ENCODE results near the gene QRICH1. TPM values are rescaled to one million over a fixed set of nuclear protein-coding genes. Genes with fewer than 3 reads are reported as not detected.
A peak's percentile ranks its signal among the peaks of the same experiment; 100 is the strongest.

The QRICH1 gene
- total RNA-seq, 4 donors from 2014 or later = 79.8 to 342 (median 98.3) TPM

- H3K27me3 ChIP-seq = no peaks in the 10 kb centered on the region
- no peaks in the 10 kb centered on the region for H3K9me3 ChIP-seq
- H3K27ac ChIP-seq = peak overlapping the region in 1 of 3 donors; percentile 82
- 88 to 90% methylated on average over 7 to 12 of the region's 12 CpGs for WGBS, 2 donors
- intact Hi-C loops (cut with DNase I) = no loop called here
- peaks cover 32 to 33% of the 10 kb centered on the region in 2 donors for H3K36me3 ChIP-seq
- H3K4me3 ChIP-seq (replicated peaks in 1 of 3) = no peak overlapping the region
- H3K4me1 ChIP-seq = peaks cover 15 to 19% of the 10 kb centered on the region in 2 donors
- TF ChIP-seq CTCF (IDR thresholded peaks at IDR 0.05) = no peak
- TF ChIP-seq POLR2A (IDR thresholded peaks at IDR 0.05) = no peak
- DNase-seq = no peak
Measured at GRCh38 chr3:49131040-49131439, 37.2 kb upstream of the QRICH1 start.

DNA sequence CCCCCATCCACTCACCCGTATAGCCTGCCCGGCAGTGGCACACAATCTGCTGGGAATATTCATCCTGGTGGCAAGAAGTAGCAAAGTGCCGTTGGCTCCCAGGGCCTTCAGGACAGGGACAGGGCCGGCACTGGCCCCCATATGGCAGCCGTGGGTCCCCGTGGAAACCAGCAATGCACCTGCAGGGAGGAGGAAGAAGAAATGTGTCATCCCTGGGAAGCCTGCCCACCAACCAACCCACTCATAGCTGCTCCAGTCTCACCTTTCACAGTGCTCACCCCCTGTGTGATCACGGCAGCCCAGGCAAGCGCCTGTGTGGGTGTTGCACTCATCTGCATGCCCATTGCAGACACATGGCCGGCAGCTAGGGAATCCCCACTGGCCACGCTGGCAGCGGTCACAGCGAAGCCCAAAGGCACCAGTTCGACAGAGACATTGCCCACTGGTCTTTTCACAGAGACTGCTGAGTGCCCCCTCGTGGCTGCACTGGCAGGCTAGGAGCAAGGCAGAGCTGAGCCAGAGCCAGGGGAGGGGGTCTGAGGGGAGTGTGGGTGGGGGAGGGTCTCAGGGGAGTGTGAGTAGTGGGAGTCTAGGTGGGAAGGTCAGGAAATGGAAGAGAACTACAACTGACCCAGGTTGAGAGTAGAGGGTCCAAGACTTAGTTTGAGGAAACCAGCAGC, 31.3 kb upstream of the QRICH1 start:
- Histone ChIP-seq H3K4me3 (replicated peaks in 1 of 3) (no peak overlapping the region), H3K4me1 (peaks cover 0 to 4% of the 10 kb centered on the region in 2 donors), H3K9me3 (no peaks in the 10 kb centered on the region), H3K27ac (no peak overlapping the region), H3K36me3 (peaks cover 60 to 74% of the 10 kb centered on the region in 2 donors), H3K27me3 (no peaks in the 10 kb centered on the region)
- DNase-seq = no peak
- 80 to 87% methylated on average over 10 to 14 of the region's 14 CpGs for WGBS, 2 donors
- TF ChIP-seq CTCF (IDR thresholded peaks at IDR 0.05) = no peak
- no peak for TF ChIP-seq POLR2A (IDR thresholded peaks at IDR 0.05)
- intact Hi-C loops (cut with DNase I) = no loop called here

- H3K27ac ChIP-seq = no peak overlapping the region
- no peak overlapping the region for H3K4me3 ChIP-seq (replicated peaks in 1 of 3)
- H3K9me3 ChIP-seq = no peaks in the 10 kb centered on the region
- intact Hi-C loops (cut with DNase I) = no loop called here
- H3K36me3 ChIP-seq = peaks cover 59 to 66% of the 10 kb centered on the region in 2 donors
- 93 to 95% methylated on average over 2 to 5 of the region's 7 CpGs for WGBS, 2 donors
- H3K4me1 ChIP-seq = peaks cover 9 to 12% of the 10 kb centered on the region in 2 donors
- no peak for DNase-seq
- no peaks in the 10 kb centered on the region for H3K27me3 ChIP-seq
- no peak for TF ChIP-seq POLR2A (IDR thresholded peaks at IDR 0.05)
- no peak for TF ChIP-seq CTCF (IDR thresholded peaks at IDR 0.05)
Measured at GRCh38 chr3:49124203-49124602, 30.3 kb upstream of the QRICH1 start.

DNA sequence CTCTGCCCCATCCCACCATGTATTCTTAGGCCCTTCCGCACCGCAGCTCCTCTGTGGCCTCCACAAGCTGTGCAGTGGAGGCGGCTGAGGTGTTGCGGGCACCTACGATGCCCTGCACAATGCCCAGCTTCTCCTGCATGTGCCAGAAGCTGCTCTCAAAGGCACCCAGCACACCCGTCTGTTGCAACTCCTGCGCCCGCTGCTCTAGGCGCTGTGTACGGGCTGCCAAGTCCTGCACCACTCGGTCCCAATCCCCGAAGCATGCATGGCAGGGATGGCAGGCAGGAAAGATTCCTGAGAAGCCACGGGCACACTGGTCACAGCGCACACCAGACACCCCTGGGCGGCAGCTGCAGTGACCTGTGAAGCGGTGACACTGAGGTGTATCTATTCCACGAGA, 29.8 kb upstream of the QRICH1 start:
- intact Hi-C loops (cut with DNase I) = no loop called here
- 96% methylated on average over 9 to 17 of the region's 17 CpGs for WGBS, 2 donors
- Histone ChIP-seq H3K36me3 (peaks cover 59 to 64% of the 10 kb centered on the region in 2 donors), H3K4me1 (peaks cover 10 to 17% of the 10 kb centered on the region in 2 donors), H3K27me3 (no peaks in the 10 kb centered on the region), H3K4me3 (replicated peaks in 1 of 3) (no peak overlapping the region), H3K27ac (no peak overlapping the region), H3K9me3 (no peaks in the 10 kb centered on the region)
- TF ChIP-seq POLR2A (IDR thresholded peaks at IDR 0.05) (no peak), CTCF (IDR thresholded peaks at IDR 0.05) (no peak)
- DNase-seq = no peak

GRCh38 chr3:49122886-49123545, 29.1 kb upstream of the QRICH1 start:
- H3K9me3 ChIP-seq = no peaks in the 10 kb centered on the region
- no peak for DNase-seq
- 90 to 93% methylated on average over 13 to 17 of the region's 17 CpGs for WGBS, 2 donors
- peaks cover 10 to 17% of the 10 kb centered on the region in 2 donors for H3K4me1 ChIP-seq
- H3K27me3 ChIP-seq = no peaks in the 10 kb centered on the region
- peaks cover 54 to 65% of the 10 kb centered on the region in 2 donors for H3K36me3 ChIP-seq
- no peak overlapping the region for H3K27ac ChIP-seq
- intact Hi-C loops (cut with DNase I) = no loop called here
- TF ChIP-seq POLR2A (IDR thresholded peaks at IDR 0.05) = no peak
- no peak for TF ChIP-seq CTCF (IDR thresholded peaks at IDR 0.05)
- no peak overlapping the region for H3K4me3 ChIP-seq (replicated peaks in 1 of 3)
